BE2C (cell line): ENCODE data around the gene ANO6.

Experiments used
- DNase-seq: peaks from one replicate; pipeline ENCODE4 v3.0.0-alpha.2; 2020
- H3K27me3 ChIP-seq: fragments of 250-450 bp; sonication (Bioruptor Pico); 2 replicates; pipeline ENCODE4 v1.5.1; 2020; ENCODE audit warnings: mild to moderate bottlenecking
- H3K36me3 ChIP-seq: fragments of 250-450 bp; sonication (Bioruptor Pico); 2 replicates; pipeline ENCODE4 v1.5.1; 2020; ENCODE audit warnings: mild to moderate bottlenecking
- H3K4me1 ChIP-seq: fragments of 250-450 bp; sonication (Bioruptor Pico); 2 replicates; pipeline ENCODE4 v1.5.1; 2020
- H3K4me3 ChIP-seq: 2 replicates; pipeline ENCODE4 v1.5.1; 2011; ENCODE audit warnings: low read depth, low read length
- H3K9me3 ChIP-seq: fragments of 250-450 bp; sonication (Bioruptor Pico); 2 replicates; pipeline ENCODE4 v1.5.1; 2020
- CTCF ChIP-seq: IDR thresholded peaks from 2 replicates; pipeline ENCODE4 v1.5.1; 2012; ENCODE audit warnings: mild to moderate bottlenecking, low read depth, low read length

ANO6 gene

GRCh38 chr12:45268672-45269411 is 52.9 kb downstream of the ANO6 start:
- H3K9me3 ChIP-seq: no peaks in the 10 kb centered on the region
- peak; percentile 96 for DNase-seq
- H3K36me3 ChIP-seq: no peaks in the 10 kb centered on the region
- peak overlapping the region; percentile 7; the same call in 1 of the 2 replicates for H3K4me3 ChIP-seq
- peak; percentile 74 for TF ChIP-seq CTCF
- peaks cover 13% of the 10 kb centered on the region for H3K4me1 ChIP-seq
- H3K27me3 ChIP-seq: no peaks in the 10 kb centered on the region

- Histone ChIP-seq H3K9me3 (no peaks in the 10 kb centered on the region), H3K4me1 (peaks cover 14% of the 10 kb centered on the region), H3K4me3 (peak overlapping the region; percentile 7; the same call in 1 of the 2 replicates), H3K36me3 (no peaks in the 10 kb centered on the region), H3K27me3 (no peaks in the 10 kb centered on the region)
- no peak for DNase-seq
- TF ChIP-seq CTCF: no peak
These were observed 53.5 kb downstream of the ANO6 start for GRCh38 chr12:45269412-45269751.

- H3K27me3 ChIP-seq: no peaks in the 10 kb centered on the region
- H3K36me3 ChIP-seq: no peaks in the 10 kb centered on the region
- peaks cover 14% of the 10 kb centered on the region for H3K4me1 ChIP-seq
- no peak for TF ChIP-seq CTCF
- H3K9me3 ChIP-seq: no peaks in the 10 kb centered on the region
- DNase-seq: no peak
- no peak overlapping the region for H3K4me3 ChIP-seq
These were observed 55.1 kb downstream of the ANO6 start for GRCh38 chr12:45270951-45271350.

GRCh38 chr12:45273717-45274271 is 57.9 kb downstream of the ANO6 start:
- no peak overlapping the region for H3K4me3 ChIP-seq
- DNase-seq: no peak
- H3K27me3 ChIP-seq: no peaks in the 10 kb centered on the region
- H3K4me1 ChIP-seq: peaks cover 21% of the 10 kb centered on the region
- H3K9me3 ChIP-seq: no peaks in the 10 kb centered on the region
- H3K36me3 ChIP-seq: no peaks in the 10 kb centered on the region
- no peak for TF ChIP-seq CTCF

GRCh38 chr12:45276154-45276755 is 60.4 kb downstream of the ANO6 start:
- H3K4me3 ChIP-seq: no peak overlapping the region
- no peak for TF ChIP-seq CTCF
- DNase-seq: no peak

GRCh38 chr12:45278447-45278846 is 62.6 kb downstream of the ANO6 start:
- Histone ChIP-seq H3K4me3 (no peak overlapping the region), H3K27me3 (no peaks in the 10 kb centered on the region), H3K4me1 (peaks cover 18% of the 10 kb centered on the region), H3K36me3 (peaks cover 8% of the 10 kb centered on the region; the same call in 1 of the 2 replicates), H3K9me3 (no peaks in the 10 kb centered on the region)
- no peak for DNase-seq
- no peak for TF ChIP-seq CTCF

More at GRCh38 chr12:45276154-45276755, 60.4 kb downstream of the ANO6 start:
- peaks cover 3% of the 10 kb centered on the region; the same call in 1 of the 2 replicates for H3K36me3 ChIP-seq
- no peaks in the 10 kb centered on the region for H3K27me3 ChIP-seq
- no peaks in the 10 kb centered on the region for H3K9me3 ChIP-seq
- H3K4me1 ChIP-seq: peaks cover 11% of the 10 kb centered on the region
